HEK293T (cell line): ENCODE results near the gene ACTN3.
"Not testable (repeated sequence)": the region's sequence is repeated elsewhere in the genome, so short reads cannot be mapped to it uniquely, and the experiment has no call there.

Source experiments
- CTCF ChIA-PET: fragments of 350-600 bp; formaldehyde crosslinking; extraction: SDS; loops from one replicate; lab custom pipeline; 2021; ENCODE audit warnings: antibody characterized with exemption, inconsistent platforms; lab: Yijun Ruan, JAX
- POLR2A ChIA-PET: fragments of 350-600 bp; formaldehyde crosslinking; extraction: SDS; loops from one replicate; lab custom pipeline; 2020; ENCODE audit warnings: antibody characterized with exemption, inconsistent platforms; lab: Yijun Ruan, JAX
- DNase-seq: peaks from one replicate; pipeline ENCODE4 v3.0.0; 2012; ENCODE audit warnings: mixed read lengths; ENCODE audit errors: extremely low spot score
- ARNT ChIP-seq: fragments of 450-650 bp; IDR thresholded peaks from 2 replicates; pipeline ENCODE4 v1.6.1; 2017; ENCODE audit warnings: mild to moderate bottlenecking
- BHLHE40 ChIP-seq: fragments of 450-650 bp; IDR thresholded peaks from 2 replicates; pipeline ENCODE4 v1.6.1; 2016; ENCODE audit warnings: mild to moderate bottlenecking, moderate library complexity, borderline replicate concordance
- CTBP1 ChIP-seq: fragments of 450-650 bp; IDR thresholded peaks from 2 replicates; pipeline ENCODE4 v1.6.1; 2016; ENCODE audit warnings: borderline replicate concordance
- ELF4 ChIP-seq: fragments of 450-650 bp; IDR thresholded peaks from 2 replicates; pipeline ENCODE4 v1.6.1; 2017; ENCODE audit warnings: antibody characterized with exemption
- FOXA1 ChIP-seq: fragments of 450-650 bp; IDR thresholded peaks from 2 replicates; pipeline ENCODE4 v1.6.1; 2016; ENCODE audit warnings: mild to moderate bottlenecking
- FOXK2 ChIP-seq: fragments of 450-650 bp; IDR thresholded peaks from 2 replicates; pipeline ENCODE4 v1.6.1; 2016; ENCODE audit warnings: mild to moderate bottlenecking
- FOXM1 ChIP-seq: fragments of 450-650 bp; IDR thresholded peaks from 2 replicates; pipeline ENCODE4 v1.6.1; 2017; ENCODE audit warnings: mild to moderate bottlenecking, borderline replicate concordance
- HDGF ChIP-seq: fragments of 450-650 bp; IDR thresholded peaks from 2 replicates; pipeline ENCODE4 v1.6.1; 2017; ENCODE audit warnings: antibody characterized with exemption, borderline replicate concordance
- L3MBTL2 ChIP-seq: fragments of 450-650 bp; conservative IDR thresholded peaks from 2 replicates; pipeline ENCODE4 v1.6.1; 2016; ENCODE audit warnings: mild to moderate bottlenecking
- LEF1 ChIP-seq: fragments of 450-650 bp; IDR thresholded peaks from 2 replicates; pipeline ENCODE4 v1.6.1; 2017; ENCODE audit warnings: mild to moderate bottlenecking, borderline replicate concordance
- NFRKB ChIP-seq: fragments of 450-650 bp; IDR thresholded peaks from 2 replicates; pipeline ENCODE4 v1.6.1; 2016; ENCODE audit warnings: mild to moderate bottlenecking, moderate library complexity
- SP1 ChIP-seq: fragments of 450-650 bp; IDR thresholded peaks from 2 replicates; pipeline ENCODE4 v1.6.1; 2017
- SUZ12 ChIP-seq: fragments of 450-650 bp; IDR thresholded peaks from 2 replicates; pipeline ENCODE4 v1.6.1; 2016; ENCODE audit warnings: mild to moderate bottlenecking
- TARDBP ChIP-seq: fragments of 450-650 bp; IDR thresholded peaks from 2 replicates; pipeline ENCODE4 v1.6.1; 2016
- ZNF384 ChIP-seq: fragments of 450-650 bp; IDR thresholded peaks from 2 replicates; pipeline ENCODE4 v1.6.1; 2016
- TF ChIP-seq, protein P1 (sequence below): fragments of 450-650 bp; IDR thresholded peaks from 2 replicates; pipeline ENCODE4 v1.6.1; 2016

The ACTN3 gene

DNA sequence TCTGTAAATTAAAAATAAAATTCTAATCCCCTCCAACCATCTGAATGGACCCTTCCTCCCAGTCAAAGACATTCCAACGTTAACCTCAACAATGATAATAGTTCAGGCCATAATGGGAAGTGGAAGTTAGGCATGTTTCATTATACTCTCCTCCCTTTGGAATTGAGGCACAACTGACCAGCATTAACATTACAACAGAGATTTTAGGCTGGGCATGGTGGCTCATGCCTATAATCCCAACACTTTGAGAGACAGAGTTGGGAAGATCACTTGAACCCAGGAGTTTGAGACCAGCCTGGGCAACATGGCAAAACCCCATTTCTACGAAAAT is 24.1 kb downstream of the ACTN3 start:
- TF ChIP-seq FOXK2 (no peak), L3MBTL2 (no peak), BHLHE40 (no peak), ELF4 (no peak), TARDBP (no peak), SUZ12 (no peak), FOXM1 (no peak), ZNF384 (no peak), SP1 (no peak), FOXA1 (no peak), HDGF (no peak), CTBP1 (no peak), ARNT (no peak), LEF1 (no peak), NFRKB (no peak)
- TF ChIP-seq, protein P1, sequence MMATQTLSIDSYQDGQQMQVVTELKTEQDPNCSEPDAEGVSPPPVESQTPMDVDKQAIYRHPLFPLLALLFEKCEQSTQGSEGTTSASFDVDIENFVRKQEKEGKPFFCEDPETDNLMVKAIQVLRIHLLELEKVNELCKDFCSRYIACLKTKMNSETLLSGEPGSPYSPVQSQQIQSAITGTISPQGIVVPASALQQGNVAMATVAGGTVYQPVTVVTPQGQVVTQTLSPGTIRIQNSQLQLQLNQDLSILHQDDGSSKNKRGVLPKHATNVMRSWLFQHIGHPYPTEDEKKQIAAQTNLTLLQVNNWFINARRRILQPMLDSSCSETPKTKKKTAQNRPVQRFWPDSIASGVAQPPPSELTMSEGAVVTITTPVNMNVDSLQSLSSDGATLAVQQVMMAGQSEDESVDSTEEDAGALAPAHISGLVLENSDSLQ = no peak
- DNase-seq = no peak
- ChIA-PET POLR2A (no interaction called here), CTCF (no interaction called here)

GRCh38 chr11:66579017-66579606 is 32.4 kb downstream of the ACTN3 start:
- TF ChIP-seq BHLHE40 (no peak), L3MBTL2 (peak; percentile 44; the same call in 1 of the 2 replicates)
- POLR2A ChIA-PET = interaction anchor here (1.0 to 3.2 kb wide), 4 partner anchors 33 to 99 kb away, joined by 3 to 16 read pairs (median 4); partner anchors contain the start of genes RBM14, RBM4, RBM4B and ZDHHC24
- peak; percentile 87 for DNase-seq
- CTCF ChIA-PET = interaction anchor here (0.7 to 0.8 kb wide), 3 partner anchors 19 to 99 kb away, joined by 3 read pairs; no protein-coding TSS in a partner anchor

DNA sequence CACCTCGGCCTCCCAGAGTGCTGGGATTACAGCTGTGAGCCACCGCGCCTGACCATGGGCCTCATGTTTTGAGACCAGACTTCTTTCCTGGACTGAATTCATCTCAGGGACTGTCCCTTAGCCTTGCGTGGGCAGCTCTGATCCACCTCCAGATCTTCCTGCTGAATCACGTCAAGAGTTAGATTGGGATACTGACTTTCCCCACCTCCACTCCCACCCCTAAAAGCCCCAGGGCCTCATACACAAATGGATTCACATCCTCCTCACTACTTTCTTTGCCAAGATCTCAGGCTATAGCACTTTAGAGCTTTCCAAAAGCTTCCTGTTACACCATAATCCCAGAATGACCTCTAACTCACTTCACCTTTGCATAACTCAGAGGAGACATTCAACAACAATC is 34.1 kb downstream of the ACTN3 start:
- CTCF ChIA-PET = interaction anchor here (0.7 to 1.2 kb wide), 2 partner anchors 11 to 96 kb away, joined by 3 to 8 read pairs; partner anchors contain the start of genes CCDC87 and CCS
- TF ChIP-seq SP1 = no peak
- TF ChIP-seq CTBP1 = no peak
- no peak for TF ChIP-seq TARDBP
- TF ChIP-seq NFRKB = no peak
- no peak for TF ChIP-seq BHLHE40
- no peak for TF ChIP-seq HDGF
- no peak for DNase-seq
- POLR2A ChIA-PET = interaction anchor here (0.9 to 1.7 kb wide), 3 partner anchors 36 to 97 kb away, joined by 3 to 5 read pairs (median 5); partner anchors contain the start of genes RBM14, RBM4 and RBM4B

GRCh38 chr11:66581261-66581660 is 34.6 kb downstream of the ACTN3 start:
- TF ChIP-seq ARNT (no peak), SP1 (no peak), L3MBTL2 (no peak), NFRKB (no peak), LEF1 (no peak), FOXA1 (no peak), CTBP1 (no peak), TARDBP (no peak)
- TF ChIP-seq, protein P1 = no peak
- POLR2A ChIA-PET = interaction anchor here (0.9 to 1.7 kb wide), 2 partner anchors 57 to 97 kb away, joined by 3 to 5 read pairs; partner anchors contain the start of genes RBM4 and RBM4B
- no peak for DNase-seq
- CTCF ChIA-PET = interaction anchor here (0.7 to 1.2 kb wide), 2 partner anchors 11 to 96 kb away, joined by 3 to 8 read pairs; partner anchors contain the start of genes CCDC87 and CCS

GRCh38 chr11:66582565-66583147 is 36.0 kb downstream of the ACTN3 start:
- DNase-seq, CTCF ChIA-PET, POLR2A ChIA-PET: not testable (repeated sequence)

DNA sequence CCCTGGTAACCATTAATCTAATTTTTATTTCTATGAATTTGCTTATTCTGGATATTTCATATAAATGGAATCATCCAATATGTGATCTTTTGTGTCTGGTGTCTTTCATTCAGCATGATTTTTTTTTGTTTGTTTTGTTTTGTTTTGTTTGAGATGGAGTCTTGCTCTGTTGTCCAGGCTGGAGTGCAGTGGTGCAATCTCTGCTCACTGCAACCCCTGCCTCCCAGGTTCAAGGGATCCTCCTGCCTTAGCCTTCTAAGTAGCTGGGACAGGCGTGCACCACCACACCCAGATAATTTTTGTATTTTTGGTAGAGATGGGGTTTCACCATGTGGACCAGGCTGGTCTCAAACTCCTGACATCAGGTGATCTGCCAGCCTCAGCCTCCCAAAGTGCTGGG is 38.7 kb downstream of the ACTN3 start:
- CTCF ChIA-PET, DNase-seq: not testable (repeated sequence)
- POLR2A ChIA-PET = interaction anchor here (1.2 kb wide), 1 partner anchor 93 kb away, joined by 4 read pairs; the partner anchor contains the start of gene RBM4B

DNA sequence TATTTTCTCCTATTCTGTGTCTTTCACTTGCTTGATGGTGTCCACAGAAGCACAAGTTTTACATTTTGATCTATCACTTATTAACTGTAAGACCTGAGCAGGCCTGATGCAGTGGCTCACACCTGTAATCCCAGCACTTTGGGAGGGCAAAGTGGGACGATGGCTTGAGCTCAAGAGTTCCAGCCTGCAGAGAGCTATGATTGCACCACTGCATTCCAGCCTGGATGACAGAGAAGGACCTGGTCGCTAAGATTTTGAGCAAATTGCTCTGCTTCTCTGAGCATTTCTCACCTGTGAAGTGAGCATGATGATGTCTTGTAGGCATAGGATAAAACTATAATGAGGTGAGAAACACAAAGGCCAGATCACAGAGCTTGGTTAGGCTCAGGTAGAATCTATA is 39.4 kb downstream of the ACTN3 start:
- TF ChIP-seq ELF4 (no peak), BHLHE40 (no peak), FOXM1 (no peak), ARNT (no peak), L3MBTL2 (no peak), FOXK2 (no peak), SUZ12 (no peak), HDGF (no peak), CTBP1 (no peak), ZNF384 (no peak), LEF1 (no peak), FOXA1 (no peak), SP1 (no peak), NFRKB (no peak)
- TF ChIP-seq, protein P1 = no peak
- ChIA-PET POLR2A (no interaction called here), CTCF (interaction anchor here (1.0 kb wide), 1 partner anchor 92 kb away, joined by 3 read pairs; the partner anchor contains the start of gene RBM4B)

GRCh38 chr11:66589315-66589714 is 42.6 kb downstream of the ACTN3 start:
- DNase-seq = not testable (repeated sequence)
- POLR2A ChIA-PET = interaction anchor here (8.6 kb wide), 1 partner anchor 28 kb away, joined by 61 read pairs; the partner anchor contains the start of gene RBM14
- CTCF ChIA-PET = interaction anchor here (1.1 kb wide), 1 partner anchor 17 kb away, joined by 3 read pairs; no protein-coding TSS in a partner anchor

More for the DNA sequence above, 39.4 kb downstream of the ACTN3 start:
- no peak for DNase-seq
